ENCODE measurements around the gene DOCK6. TPM values are rescaled to one million over a fixed set of nuclear protein-coding genes. Genes with fewer than 3 reads are reported as not detected.

Gene DOCK6
- total and polyA plus RNA-seq, 2 donors, result 3.9 to 20.8 TPM

GRCh38 chr19:11234486-11235075, 27.7 kb downstream of the DOCK6 start:
- H3K4me3 ChIP-seq (ENCODE audit: low read length in 2 of 2), result no peak overlapping the region
- H3K36me3 ChIP-seq (ENCODE audit: control insufficient read depth in 2 of 2, insufficient read depth in 2 of 2, low read length in 1 of 2), result no peaks in the 10 kb centered on the region
- 97% methylated on average over 5 of the region's 5 CpGs for WGBS
- no peak for DNase-seq (ENCODE audit: low read depth in 6 of 9, low spot score in 9 of 9)
- H3K4me1 ChIP-seq (ENCODE audit: control insufficient read depth in 2 of 2, insufficient read depth in 2 of 2, low read length in 2 of 2), result no peaks in the 10 kb centered on the region
- no peak overlapping the region for H3K27ac ChIP-seq (ENCODE audit: low read depth in 1 of 2, low read length in 1 of 2)
- H3K9me3 ChIP-seq (ENCODE audit: control insufficient read depth in 2 of 2, insufficient read depth in 1 of 2, low read length in 1 of 2), result peaks cover 0 to 13% of the 10 kb centered on the region in 2 donors
- no peaks in the 10 kb centered on the region for H3K27me3 ChIP-seq (ENCODE audit: control insufficient read depth in 2 of 2, insufficient read depth in 1 of 2, low read length in 1 of 2)

GRCh38 chr19:11233073-11233472, 29.3 kb downstream of the DOCK6 start:
- Histone ChIP-seq H3K36me3 (ENCODE audit: control insufficient read depth in 2 of 2, insufficient read depth in 2 of 2, low read length in 1 of 2) (no peaks in the 10 kb centered on the region), H3K27ac (ENCODE audit: low read depth in 1 of 2, low read length in 1 of 2) (no peak overlapping the region), H3K27me3 (ENCODE audit: control insufficient read depth in 2 of 2, insufficient read depth in 1 of 2, low read length in 1 of 2) (no peaks in the 10 kb centered on the region), H3K4me1 (ENCODE audit: control insufficient read depth in 2 of 2, insufficient read depth in 2 of 2, low read length in 2 of 2) (no peaks in the 10 kb centered on the region), H3K9me3 (ENCODE audit: control insufficient read depth in 2 of 2, insufficient read depth in 1 of 2, low read length in 1 of 2) (peaks cover 0 to 3% of the 10 kb centered on the region in 2 donors), H3K4me3 (ENCODE audit: low read length in 2 of 2) (no peak overlapping the region)
- no peak for DNase-seq (ENCODE audit: low read depth in 6 of 9, low spot score in 9 of 9)
- WGBS, result 87% methylated on average over 15 of the region's 15 CpGs

DNA sequence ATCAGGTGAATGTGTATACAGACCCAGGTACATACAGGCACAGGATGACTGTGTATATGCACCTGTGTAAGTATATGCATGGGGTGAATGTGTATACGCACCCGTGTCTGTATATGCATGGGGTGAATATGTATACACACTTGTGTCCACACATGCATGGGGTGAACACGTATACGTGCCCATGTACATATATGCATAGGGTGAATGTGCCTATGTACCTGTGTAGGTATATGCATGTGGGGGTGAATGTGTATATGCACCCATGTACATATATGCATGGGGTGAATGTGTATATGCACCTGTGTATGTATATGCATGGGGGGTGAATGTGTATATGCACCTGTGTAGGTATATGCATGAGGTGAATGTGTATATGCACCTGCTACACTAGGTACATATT, 29.8 kb downstream of the DOCK6 start:
- no peaks in the 10 kb centered on the region for H3K36me3 ChIP-seq (ENCODE audit: control insufficient read depth in 2 of 2, insufficient read depth in 2 of 2, low read length in 1 of 2)
- WGBS, result 89% methylated on average over 4 of the region's 4 CpGs

GRCh38 chr19:11230621-11231386, 31.5 kb downstream of the DOCK6 start:
- H3K27ac ChIP-seq (ENCODE audit: low read depth in 1 of 2, low read length in 1 of 2), result no peak overlapping the region
- 94% methylated on average over 7 of the region's 7 CpGs for WGBS
- H3K36me3 ChIP-seq (ENCODE audit: control insufficient read depth in 2 of 2, insufficient read depth in 2 of 2, low read length in 1 of 2), result no peaks in the 10 kb centered on the region
- H3K4me3 ChIP-seq (ENCODE audit: low read length in 2 of 2), result no peak overlapping the region
- DNase-seq (ENCODE audit: low read depth in 6 of 9, low spot score in 9 of 9), result no peak
- no peaks in the 10 kb centered on the region for H3K4me1 ChIP-seq (ENCODE audit: control insufficient read depth in 2 of 2, insufficient read depth in 2 of 2, low read length in 2 of 2)
- H3K9me3 ChIP-seq (ENCODE audit: control insufficient read depth in 2 of 2, insufficient read depth in 1 of 2, low read length in 1 of 2), result peaks cover 0 to 3% of the 10 kb centered on the region in 2 donors
- no peaks in the 10 kb centered on the region for H3K27me3 ChIP-seq (ENCODE audit: control insufficient read depth in 2 of 2, insufficient read depth in 1 of 2, low read length in 1 of 2)

More for the DNA sequence above, 29.8 kb downstream of the DOCK6 start:
- no peak for DNase-seq (ENCODE audit: low read depth in 6 of 9, low spot score in 9 of 9)
- Histone ChIP-seq H3K4me3 (ENCODE audit: low read length in 2 of 2) (no peak overlapping the region), H3K27ac (ENCODE audit: low read depth in 1 of 2, low read length in 1 of 2) (no peak overlapping the region), H3K27me3 (ENCODE audit: control insufficient read depth in 2 of 2, insufficient read depth in 1 of 2, low read length in 1 of 2) (no peaks in the 10 kb centered on the region), H3K4me1 (ENCODE audit: control insufficient read depth in 2 of 2, insufficient read depth in 2 of 2, low read length in 2 of 2) (no peaks in the 10 kb centered on the region), H3K9me3 (ENCODE audit: control insufficient read depth in 2 of 2, insufficient read depth in 1 of 2, low read length in 1 of 2) (no peaks in the 10 kb centered on the region)

DNA sequence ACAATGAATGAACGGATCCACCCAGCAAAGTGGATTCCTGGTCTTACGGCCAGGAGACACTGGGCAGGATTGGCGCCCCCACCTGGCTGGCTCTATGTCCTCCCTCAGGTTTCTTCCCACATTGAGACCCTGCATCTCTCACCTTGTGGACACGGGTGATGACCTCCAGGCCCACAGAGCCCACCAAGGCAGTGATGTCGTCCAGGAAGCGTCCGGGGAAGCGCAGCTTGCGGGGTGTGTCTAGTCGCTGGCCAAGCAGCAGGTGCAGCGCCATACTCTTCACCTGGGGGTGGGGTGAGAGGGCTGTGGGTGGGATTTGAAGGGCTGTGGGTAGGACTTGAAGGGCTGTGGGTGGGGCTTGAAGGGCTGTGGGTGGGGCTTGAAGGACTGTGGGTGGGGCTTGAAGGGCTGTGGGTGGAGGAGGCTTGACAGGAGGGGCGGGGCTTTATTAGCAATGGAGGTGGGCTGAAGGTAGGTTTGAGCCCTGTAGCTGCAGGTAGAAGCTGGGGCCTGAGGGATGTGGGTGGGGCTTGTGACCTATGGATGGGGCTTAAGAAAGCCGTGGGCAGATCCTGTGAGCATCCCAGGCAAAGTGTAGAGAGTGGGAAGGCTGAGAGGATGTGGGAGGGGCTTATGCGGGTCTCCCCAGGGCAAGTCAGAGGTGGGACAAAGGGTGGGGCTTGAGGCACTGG, 35.0 kb downstream of the DOCK6 start:
- H3K4me3 ChIP-seq (ENCODE audit: low read length in 2 of 2), result no peak overlapping the region
- 96% methylated on average over 14 of the region's 14 CpGs for WGBS
- peaks cover 0 to 3% of the 10 kb centered on the region in 2 donors for H3K9me3 ChIP-seq (ENCODE audit: control insufficient read depth in 2 of 2, insufficient read depth in 1 of 2, low read length in 1 of 2)
- no peaks in the 10 kb centered on the region for H3K27me3 ChIP-seq (ENCODE audit: control insufficient read depth in 2 of 2, insufficient read depth in 1 of 2, low read length in 1 of 2)
- no peak for DNase-seq (ENCODE audit: low read depth in 6 of 9, low spot score in 9 of 9)
- H3K27ac ChIP-seq (ENCODE audit: low read depth in 1 of 2, low read length in 1 of 2), result no peak overlapping the region
- no peaks in the 10 kb centered on the region for H3K4me1 ChIP-seq (ENCODE audit: control insufficient read depth in 2 of 2, insufficient read depth in 2 of 2, low read length in 2 of 2)
- H3K36me3 ChIP-seq (ENCODE audit: control insufficient read depth in 2 of 2, insufficient read depth in 2 of 2, low read length in 1 of 2), result no peaks in the 10 kb centered on the region

DNA sequence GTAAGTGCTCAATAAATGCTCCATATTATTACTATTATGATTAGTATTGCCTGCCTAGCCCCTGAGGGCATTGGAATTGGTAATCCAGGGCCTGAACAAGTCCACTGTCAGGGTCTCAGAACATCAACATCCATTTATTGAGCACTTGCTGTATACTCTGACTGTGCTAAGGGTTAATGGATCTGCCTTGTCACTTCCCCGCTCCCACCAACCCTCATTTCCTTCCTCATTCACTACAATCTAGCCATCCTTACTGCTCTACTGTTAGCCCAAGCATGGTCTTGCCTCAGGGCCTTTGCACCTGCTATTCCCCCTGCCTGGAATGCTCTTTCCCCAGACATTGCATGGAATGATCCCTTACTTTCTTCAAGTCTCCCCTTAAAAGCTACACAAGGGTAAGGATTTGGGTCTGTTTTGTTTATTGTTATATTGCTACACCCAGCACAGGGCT, 35.6 kb downstream of the DOCK6 start:
- no peaks in the 10 kb centered on the region for H3K27me3 ChIP-seq (ENCODE audit: control insufficient read depth in 2 of 2, insufficient read depth in 1 of 2, low read length in 1 of 2)
- DNase-seq (ENCODE audit: low read depth in 6 of 9, low spot score in 9 of 9), result no peak
- H3K9me3 ChIP-seq (ENCODE audit: control insufficient read depth in 2 of 2, insufficient read depth in 1 of 2, low read length in 1 of 2), result peaks cover 0 to 3% of the 10 kb centered on the region in 2 donors
- H3K4me3 ChIP-seq (ENCODE audit: low read length in 2 of 2), result no peak overlapping the region
- 32% methylated on average over 1 of the region's 1 CpG for WGBS
- peaks cover 0 to 3% of the 10 kb centered on the region in 2 donors for H3K36me3 ChIP-seq (ENCODE audit: control insufficient read depth in 2 of 2, insufficient read depth in 2 of 2, low read length in 1 of 2)
- no peaks in the 10 kb centered on the region for H3K4me1 ChIP-seq (ENCODE audit: control insufficient read depth in 2 of 2, insufficient read depth in 2 of 2, low read length in 2 of 2)
- H3K27ac ChIP-seq (ENCODE audit: low read depth in 1 of 2, low read length in 1 of 2), result no peak overlapping the region

- WGBS, result 98% methylated on average over 3 of the region's 3 CpGs
- Histone ChIP-seq H3K27ac (ENCODE audit: low read depth in 1 of 2, low read length in 1 of 2) (no peak overlapping the region), H3K4me3 (ENCODE audit: low read length in 2 of 2) (no peak overlapping the region), H3K4me1 (ENCODE audit: control insufficient read depth in 2 of 2, insufficient read depth in 2 of 2, low read length in 2 of 2) (no peaks in the 10 kb centered on the region), H3K27me3 (ENCODE audit: control insufficient read depth in 2 of 2, insufficient read depth in 1 of 2, low read length in 1 of 2) (no peaks in the 10 kb centered on the region), H3K36me3 (ENCODE audit: control insufficient read depth in 2 of 2, insufficient read depth in 2 of 2, low read length in 1 of 2) (peaks cover 0 to 5% of the 10 kb centered on the region in 2 donors), H3K9me3 (ENCODE audit: control insufficient read depth in 2 of 2, insufficient read depth in 1 of 2, low read length in 1 of 2) (peaks cover 0 to 5% of the 10 kb centered on the region in 2 donors)
- no peak for DNase-seq (ENCODE audit: low read depth in 6 of 9, low spot score in 9 of 9)
Measured at GRCh38 chr19:11225815-11226214, 36.5 kb downstream of the DOCK6 start.

DNA sequence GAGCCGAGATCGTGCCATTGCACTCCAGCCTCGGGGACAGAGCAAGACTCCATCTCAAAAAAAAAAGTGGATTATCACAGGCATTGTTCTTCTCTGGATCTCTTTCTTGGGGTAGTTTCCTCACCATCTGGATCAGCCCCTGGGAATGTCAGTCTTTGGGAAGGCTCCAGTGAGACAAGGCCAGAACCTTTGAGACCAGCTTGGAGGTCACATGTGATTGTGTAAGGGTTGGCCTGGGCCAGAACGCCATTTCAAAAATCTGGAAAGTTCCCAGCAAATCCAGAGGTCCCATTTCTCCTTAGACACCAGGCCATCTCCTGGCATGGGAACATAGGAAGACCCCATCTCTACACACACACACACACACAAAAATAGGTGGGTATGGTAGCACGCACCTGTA, 37.2 kb downstream of the DOCK6 start:
- Histone ChIP-seq H3K9me3 (ENCODE audit: control insufficient read depth in 2 of 2, insufficient read depth in 1 of 2, low read length in 1 of 2) (peaks cover 0 to 6% of the 10 kb centered on the region in 2 donors), H3K4me3 (ENCODE audit: low read length in 2 of 2) (no peak overlapping the region), H3K27me3 (ENCODE audit: control insufficient read depth in 2 of 2, insufficient read depth in 1 of 2, low read length in 1 of 2) (no peaks in the 10 kb centered on the region), H3K36me3 (ENCODE audit: control insufficient read depth in 2 of 2, insufficient read depth in 2 of 2, low read length in 1 of 2) (peaks cover 0 to 5% of the 10 kb centered on the region in 2 donors), H3K4me1 (ENCODE audit: control insufficient read depth in 2 of 2, insufficient read depth in 2 of 2, low read length in 2 of 2) (no peaks in the 10 kb centered on the region), H3K27ac (ENCODE audit: low read depth in 1 of 2, low read length in 1 of 2) (no peak overlapping the region)
- over 99% methylated on average over 5 of the region's 5 CpGs for WGBS
- DNase-seq (ENCODE audit: low read depth in 6 of 9, low spot score in 9 of 9), result no peak

GRCh38 chr19:11224429-11224828, 37.9 kb downstream of the DOCK6 start:
- H3K36me3 ChIP-seq (ENCODE audit: control insufficient read depth in 2 of 2, insufficient read depth in 2 of 2, low read length in 1 of 2), result peaks cover 0 to 5% of the 10 kb centered on the region in 2 donors
- WGBS, result 96% methylated on average over 7 of the region's 7 CpGs

More at GRCh38 chr19:11224429-11224828, 37.9 kb downstream of the DOCK6 start:
- Histone ChIP-seq H3K9me3 (ENCODE audit: control insufficient read depth in 2 of 2, insufficient read depth in 1 of 2, low read length in 1 of 2) (peaks cover 0 to 6% of the 10 kb centered on the region in 2 donors), H3K27ac (ENCODE audit: low read depth in 1 of 2, low read length in 1 of 2) (no peak overlapping the region), H3K27me3 (ENCODE audit: control insufficient read depth in 2 of 2, insufficient read depth in 1 of 2, low read length in 1 of 2) (no peaks in the 10 kb centered on the region), H3K4me1 (ENCODE audit: control insufficient read depth in 2 of 2, insufficient read depth in 2 of 2, low read length in 2 of 2) (no peaks in the 10 kb centered on the region), H3K4me3 (ENCODE audit: low read length in 2 of 2) (no peak overlapping the region)
- no peak for DNase-seq (ENCODE audit: low read depth in 6 of 9, low spot score in 9 of 9)
